Islet precursor cell (in vitro differentiated cells): ENCODE results near the gene ADAMTS14.
"Not testable (repeated sequence)": the region's sequence is repeated elsewhere in the genome, so short reads cannot be mapped to it uniquely, and the experiment has no call there.

Experiments
- DNase-seq: peaks from one replicate; pipeline ENCODE4 v3.0.0-alpha.2; 2018

The ADAMTS14 gene, protein sequence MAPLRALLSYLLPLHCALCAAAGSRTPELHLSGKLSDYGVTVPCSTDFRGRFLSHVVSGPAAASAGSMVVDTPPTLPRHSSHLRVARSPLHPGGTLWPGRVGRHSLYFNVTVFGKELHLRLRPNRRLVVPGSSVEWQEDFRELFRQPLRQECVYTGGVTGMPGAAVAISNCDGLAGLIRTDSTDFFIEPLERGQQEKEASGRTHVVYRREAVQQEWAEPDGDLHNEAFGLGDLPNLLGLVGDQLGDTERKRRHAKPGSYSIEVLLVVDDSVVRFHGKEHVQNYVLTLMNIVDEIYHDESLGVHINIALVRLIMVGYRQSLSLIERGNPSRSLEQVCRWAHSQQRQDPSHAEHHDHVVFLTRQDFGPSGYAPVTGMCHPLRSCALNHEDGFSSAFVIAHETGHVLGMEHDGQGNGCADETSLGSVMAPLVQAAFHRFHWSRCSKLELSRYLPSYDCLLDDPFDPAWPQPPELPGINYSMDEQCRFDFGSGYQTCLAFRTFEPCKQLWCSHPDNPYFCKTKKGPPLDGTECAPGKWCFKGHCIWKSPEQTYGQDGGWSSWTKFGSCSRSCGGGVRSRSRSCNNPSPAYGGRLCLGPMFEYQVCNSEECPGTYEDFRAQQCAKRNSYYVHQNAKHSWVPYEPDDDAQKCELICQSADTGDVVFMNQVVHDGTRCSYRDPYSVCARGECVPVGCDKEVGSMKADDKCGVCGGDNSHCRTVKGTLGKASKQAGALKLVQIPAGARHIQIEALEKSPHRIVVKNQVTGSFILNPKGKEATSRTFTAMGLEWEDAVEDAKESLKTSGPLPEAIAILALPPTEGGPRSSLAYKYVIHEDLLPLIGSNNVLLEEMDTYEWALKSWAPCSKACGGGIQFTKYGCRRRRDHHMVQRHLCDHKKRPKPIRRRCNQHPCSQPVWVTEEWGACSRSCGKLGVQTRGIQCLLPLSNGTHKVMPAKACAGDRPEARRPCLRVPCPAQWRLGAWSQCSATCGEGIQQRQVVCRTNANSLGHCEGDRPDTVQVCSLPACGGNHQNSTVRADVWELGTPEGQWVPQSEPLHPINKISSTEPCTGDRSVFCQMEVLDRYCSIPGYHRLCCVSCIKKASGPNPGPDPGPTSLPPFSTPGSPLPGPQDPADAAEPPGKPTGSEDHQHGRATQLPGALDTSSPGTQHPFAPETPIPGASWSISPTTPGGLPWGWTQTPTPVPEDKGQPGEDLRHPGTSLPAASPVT

DNA sequence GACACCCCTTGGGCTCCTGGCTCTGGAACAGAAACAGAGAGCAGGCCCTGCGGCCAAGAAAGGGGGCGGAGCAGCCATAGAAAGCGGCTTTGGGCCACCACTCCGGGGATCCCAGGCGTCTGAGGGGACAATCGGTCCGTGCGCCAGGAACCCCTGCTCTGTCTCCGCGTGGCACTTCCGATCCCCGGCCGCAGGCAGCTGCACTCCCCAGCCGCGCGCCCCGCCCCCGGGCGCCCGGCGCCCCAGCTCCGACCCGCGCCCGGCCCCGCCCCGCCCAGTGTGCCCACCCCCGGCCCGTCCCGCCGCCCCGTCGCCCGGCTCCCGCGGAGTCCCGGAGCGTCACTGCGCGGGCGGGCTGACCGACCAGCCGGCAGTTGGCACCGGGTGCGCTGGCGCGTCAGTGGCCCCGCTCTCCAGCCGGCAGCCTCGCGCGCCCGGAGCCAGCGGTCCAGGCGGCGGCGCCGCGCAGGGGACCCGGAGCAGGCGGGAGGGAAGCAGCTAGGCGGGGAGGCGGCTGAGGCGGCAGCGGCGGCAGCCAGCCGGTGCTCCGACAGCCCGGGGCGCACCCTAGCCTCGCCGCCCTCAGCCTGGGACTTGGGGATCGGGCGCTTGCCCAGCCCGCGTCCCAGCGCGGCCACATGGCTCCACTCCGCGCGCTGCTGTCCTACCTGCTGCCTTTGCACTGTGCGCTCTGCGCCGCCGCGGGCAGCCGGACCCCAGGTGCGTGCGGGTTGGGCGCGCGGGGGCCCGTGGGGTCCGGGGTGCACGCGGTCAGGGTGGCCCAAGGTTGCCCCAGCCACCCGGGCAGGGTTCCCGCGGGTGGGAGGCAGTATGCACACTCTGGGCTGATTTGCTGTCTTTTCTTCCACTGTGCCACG, at the start of gene ADAMTS14:
ADAMTS14 (plus strand) TSS at position 342 of the 878 bp plus-strand sequence; CDS start at position 639, 297 bp downstream.
- peak; percentile 72 for DNase-seq

DNA sequence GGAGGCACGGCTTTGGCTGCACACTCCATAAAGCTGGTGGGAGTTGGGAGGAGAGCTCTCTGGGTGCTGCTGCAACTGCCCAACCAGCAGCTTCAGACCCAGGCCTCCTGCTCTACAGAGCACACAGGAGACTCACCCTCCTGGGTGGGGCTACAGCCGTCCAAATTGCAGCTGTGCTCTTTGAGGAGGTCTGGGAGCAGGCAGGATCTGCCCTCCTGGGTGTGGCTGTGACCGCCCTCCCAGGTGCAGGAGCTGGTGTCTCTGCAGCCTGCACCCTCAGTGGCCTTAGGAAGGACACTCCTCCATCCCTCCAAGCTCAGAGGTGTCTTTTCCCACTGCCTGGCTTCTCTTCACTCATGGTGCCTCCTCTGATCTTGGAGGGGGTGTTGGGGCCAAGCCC, 49.8 kb upstream of the ADAMTS14 start:
- no peak for DNase-seq

DNA sequence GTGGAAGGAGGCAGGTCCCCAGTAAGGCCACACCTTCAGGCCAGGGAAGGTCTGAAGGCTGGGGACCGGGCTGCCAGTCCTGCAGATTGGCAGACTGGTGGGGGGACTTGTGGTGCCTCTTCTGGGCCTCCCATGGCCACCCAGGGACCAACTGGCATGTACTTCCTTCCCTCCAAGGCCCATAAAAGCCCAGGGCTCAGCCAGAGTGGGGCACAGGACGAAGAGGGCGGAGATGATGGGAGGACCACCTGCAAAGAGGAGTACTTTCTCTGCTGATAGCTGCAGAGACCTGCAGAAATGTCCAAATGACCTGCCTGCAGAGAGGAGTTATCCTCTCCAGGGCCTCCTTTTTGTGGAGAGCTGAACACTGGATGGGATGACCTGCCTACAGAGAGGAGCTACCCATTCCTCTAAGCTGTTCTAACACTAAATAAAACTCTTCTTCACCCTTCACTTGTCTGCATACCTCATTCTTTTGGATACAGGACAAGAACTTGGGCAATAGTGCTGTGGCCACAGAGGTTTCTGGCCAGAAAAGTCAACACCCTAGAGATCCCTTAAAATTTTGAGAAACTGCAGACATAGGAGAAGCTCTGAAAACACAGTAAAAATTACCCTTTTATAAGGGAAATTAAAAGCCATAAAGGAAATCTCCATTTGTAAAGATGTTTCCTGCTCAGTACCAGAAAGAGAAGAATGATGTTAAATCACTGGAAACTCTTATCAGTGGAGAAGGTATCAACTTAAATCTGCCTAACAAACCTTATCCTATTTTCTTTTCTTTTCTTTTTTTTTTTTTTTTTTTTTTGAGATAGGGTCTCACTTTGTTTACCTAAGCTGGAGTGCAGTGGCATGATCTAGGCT, 49.1 kb upstream of the ADAMTS14 start:
- no peak for DNase-seq

DNA sequence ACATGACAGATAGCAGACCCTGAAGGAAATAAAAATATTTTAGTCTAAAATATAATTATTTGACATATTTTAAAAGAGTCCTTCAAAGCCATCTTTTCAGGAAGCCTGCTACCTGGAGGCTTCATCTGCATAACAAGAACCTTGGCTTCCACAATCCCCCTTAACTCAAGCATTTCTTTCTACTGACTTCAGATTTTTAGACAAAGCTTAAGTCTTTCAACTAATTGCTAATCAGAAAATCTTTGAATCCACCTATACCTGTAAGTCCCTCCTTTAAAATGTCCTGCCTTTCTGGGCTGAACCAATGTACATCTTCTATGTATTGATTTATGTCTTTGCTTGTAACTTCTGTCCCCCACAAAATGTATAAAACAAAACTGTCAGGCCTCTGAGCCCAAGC, 46.2 kb upstream of the ADAMTS14 start:
- no peak for DNase-seq

DNA sequence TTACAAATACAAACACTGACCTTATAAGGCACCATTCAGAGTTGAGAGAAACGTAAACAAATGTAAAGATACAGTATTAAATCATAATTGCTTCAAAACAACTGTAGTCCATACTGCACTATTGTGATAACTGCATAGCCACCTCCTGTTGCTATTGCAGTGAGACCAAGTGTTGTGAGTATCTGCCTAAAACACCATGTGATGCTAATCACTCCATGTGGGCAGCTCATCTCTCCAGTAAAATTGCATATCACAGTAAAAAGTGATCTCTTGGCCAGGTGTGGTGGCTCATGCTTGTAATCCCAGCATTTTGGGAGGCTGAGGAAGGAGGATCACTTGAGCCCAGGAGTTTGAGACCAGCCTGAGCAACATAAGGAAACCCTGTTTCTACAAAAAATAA, 43.0 kb upstream of the ADAMTS14 start:
- no peak for DNase-seq

DNA sequence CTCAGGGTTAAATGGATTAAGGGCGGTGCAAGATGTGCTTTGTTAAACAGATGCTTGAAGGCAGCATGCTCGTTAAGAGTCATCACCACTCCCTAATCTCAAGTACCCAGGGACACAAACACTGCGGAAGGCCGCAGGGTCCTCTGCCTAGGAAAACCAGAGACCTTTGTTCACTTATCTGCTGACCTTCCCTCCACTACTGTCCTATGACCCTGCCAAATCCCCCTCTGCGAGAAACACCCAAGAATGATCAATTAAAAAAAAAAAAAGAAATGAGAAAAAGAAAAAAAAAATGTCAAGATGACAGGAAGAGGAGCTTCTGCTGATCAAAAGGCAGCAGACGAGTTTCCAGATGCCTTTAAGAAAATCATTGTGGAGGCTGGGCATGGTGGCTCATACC, 40.6 kb upstream of the ADAMTS14 start:
- not testable (repeated sequence) for DNase-seq

DNA sequence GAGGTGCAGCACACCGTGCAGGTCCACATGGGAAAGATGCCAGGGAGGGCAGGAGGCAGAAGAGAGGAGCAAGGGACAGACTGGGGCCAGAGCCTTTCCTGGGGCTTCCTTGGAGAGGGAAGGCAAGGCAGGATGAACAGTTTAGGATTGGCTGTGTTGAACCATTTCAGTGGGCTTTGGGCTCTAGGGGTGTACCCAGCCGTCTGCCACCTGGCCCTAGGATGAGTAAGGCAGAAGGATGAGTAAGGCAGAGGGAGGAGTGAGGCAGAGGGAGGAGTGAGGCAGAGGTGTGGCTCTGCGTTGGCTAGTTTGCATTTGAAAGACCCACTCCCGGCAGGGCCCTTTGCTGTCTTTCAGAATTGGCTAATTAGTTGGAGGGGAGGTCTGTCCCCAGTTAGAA, 38.3 kb upstream of the ADAMTS14 start:
- DNase-seq: no peak

DNA sequence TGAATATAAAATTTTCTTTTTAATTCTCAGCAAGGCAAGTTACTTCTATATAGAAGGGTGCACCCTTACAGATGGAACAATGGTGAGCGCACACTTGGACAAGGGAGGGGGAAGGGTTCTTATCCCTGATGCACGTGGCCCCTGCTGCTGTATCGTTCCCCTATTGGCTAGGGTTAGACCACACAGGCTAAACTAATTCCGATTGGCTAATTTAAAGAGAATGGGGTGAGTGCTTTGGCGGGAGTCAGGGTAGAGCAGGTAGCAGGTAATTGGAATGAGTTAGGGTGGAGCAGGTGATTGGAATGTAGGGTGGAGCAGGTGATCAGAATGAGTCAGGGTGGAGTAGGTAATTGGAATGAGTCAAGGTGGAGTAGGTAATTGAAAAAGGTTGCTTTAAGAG, 37.8 kb upstream of the ADAMTS14 start:
- DNase-seq: not testable (repeated sequence)

DNA sequence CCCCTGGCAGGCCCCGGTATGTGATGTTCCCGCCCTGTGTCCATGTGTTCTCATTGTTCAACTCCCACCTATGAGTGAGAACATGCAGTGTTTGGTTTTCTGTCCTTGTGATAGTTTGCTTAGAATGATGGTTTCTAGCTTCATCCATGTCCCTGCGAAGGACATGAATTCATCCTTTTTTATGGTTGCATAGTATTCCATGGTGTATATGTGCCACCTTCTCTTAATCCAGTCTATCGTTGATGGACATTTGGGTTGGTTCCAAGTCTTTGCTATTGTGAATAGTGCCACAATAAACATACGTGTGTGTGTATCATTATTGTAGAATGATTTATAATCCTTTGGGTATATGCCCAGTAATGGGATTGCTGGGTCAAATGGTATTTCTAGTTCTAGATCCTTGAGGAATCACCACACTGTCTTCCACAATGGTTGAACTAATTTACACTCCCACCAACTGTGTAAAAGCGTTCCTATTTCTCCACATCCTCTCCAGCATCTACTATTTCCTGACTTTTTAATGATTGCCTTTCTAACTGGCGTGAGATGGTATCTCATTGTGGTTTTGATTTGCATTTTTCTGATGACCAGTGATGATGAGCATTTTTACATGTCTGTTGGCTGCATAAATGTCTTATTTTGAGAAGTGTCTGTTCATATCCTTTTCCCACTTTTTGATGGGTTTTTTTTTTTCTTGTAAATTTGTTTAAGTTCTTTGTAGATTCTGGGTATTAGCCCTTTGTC, 32.5 kb upstream of the ADAMTS14 start:
- DNase-seq: not testable (repeated sequence)

DNA sequence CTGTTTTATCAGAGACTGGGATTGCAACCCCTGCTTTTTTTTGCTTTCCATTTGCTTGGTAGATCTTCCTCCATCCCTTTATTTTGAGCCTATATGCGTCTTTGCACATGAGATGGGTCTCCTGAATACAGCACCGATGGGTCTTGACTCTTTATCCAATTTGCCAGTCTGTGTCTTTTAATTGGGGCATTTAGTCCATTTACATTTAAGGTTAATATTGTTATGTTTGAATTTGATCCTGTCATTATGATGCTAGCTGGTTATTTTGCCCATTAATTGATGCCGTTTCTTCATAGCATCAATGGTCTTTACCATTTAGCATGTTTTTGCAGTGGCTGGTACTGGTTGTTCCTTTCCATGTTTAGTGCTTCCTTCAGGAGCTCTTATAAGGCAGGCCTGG, 29.0 kb upstream of the ADAMTS14 start:
- not testable (repeated sequence) for DNase-seq

DNA sequence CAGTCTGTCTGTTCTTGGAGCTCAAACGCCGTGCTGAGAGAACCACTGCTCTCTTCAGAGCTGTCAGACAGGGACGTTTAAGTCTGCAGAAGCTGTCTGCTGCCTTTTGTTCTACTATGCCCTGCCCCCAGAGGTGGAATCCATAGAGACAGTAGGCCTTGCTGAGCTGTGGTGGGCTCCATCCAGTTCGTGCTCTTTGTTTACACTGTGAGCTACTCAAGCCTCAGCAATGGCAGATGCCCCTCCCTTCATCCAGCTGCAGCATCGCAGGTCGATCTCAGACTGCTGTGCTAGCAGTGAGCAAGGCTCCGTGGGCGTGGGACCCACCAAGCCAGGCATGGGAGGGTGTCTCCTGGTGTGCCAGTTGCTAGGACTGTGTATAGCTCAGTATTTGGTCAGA, 27.3 kb upstream of the ADAMTS14 start:
- DNase-seq: not testable (repeated sequence)

DNA sequence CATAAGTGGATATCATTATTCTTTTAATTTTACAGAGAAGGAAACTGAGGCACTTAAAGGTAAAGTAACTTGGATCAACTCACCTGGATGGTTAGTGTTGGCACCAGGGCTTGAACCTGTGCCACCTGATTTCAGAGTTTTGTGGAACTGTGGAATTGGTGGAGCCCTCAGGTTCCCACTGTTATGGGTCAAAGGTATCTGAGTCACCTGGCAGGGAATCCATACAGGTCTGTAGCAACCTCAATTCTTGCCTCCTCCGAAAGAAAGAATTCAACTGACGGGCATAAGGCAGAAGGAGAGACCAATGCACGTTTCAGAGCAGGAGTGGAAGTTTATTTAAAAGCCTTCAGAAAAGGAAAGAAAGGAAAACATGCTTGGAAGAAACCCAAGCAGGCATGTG, 25.2 kb upstream of the ADAMTS14 start:
- no peak for DNase-seq

DNA sequence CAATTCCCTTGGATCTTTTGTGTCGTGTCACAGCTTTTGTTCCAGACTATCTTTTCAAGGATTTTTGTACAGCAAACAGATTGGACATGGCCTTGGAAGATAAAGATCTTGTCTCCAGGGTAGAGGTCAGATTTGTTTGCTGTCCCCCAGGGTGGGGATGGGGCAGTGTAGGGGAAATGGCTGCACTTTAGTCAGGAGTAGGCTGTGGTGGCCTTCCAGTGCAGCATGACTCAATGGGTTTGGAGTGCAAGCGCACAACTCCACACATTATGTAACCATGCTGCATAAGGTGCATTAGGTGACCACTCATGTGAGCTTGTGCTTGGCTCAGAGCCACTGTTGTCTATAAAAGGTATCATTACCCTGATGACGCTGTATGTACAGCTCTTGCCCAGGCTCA, 23.9 kb upstream of the ADAMTS14 start:
- DNase-seq: no peak

DNA sequence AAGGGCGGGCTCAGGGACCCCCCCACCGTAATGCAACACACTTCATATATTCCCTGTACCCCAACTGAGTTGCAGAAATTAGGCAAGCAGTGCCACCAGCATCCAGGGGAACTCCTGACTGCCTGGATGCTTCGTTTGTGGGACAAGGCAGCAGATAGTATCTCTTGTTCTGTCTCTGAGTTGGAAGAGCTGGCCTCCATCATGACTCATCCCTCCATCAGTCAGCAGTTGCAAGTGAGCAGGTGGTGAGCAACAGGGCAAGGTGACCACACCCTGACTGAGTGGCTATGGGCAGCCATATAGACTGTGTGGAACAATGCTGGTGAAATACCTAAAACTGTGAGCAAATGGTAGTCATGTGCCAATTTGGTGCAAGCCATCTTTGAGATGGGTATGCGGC, 22.8 kb upstream of the ADAMTS14 start:
- peak; percentile 60 for DNase-seq

DNA sequence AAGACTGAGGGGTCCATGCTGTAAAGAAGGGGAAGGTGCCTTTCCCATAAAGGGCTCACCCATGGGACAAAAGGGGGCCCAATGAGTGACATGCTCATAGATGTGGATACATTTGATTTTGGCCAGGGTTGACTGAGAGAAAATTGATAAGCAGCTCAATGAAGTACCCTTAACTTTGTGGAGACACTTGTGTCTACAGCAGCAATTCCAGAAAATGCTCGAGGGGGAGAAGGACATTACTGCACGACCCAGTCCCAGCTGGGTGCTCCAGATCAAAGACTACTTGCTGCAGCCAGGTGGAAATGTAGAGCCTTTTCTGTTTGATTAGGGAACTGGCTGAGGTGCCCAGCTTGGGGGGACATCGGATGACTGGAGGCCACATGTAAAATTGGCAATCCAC, 22.2 kb upstream of the ADAMTS14 start:
- no peak for DNase-seq

DNA sequence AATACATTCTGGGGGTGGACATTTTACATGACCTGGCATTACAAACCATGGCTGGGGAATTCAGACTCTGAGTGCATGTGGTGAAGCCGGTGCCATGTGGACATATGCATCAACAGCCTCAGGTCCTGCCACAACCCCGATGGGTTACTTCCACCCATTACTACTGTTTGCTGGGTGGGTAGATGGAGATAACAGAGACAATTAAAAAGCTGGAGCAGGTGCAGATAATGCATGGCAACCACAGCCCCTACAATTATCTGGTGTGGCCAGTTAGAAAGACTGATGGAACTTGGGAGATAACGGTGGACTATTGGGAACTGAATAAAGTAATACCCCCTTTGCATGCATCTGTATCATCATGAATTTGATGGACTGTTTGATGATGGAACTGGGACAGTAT, 21.6 kb upstream of the ADAMTS14 start:
- DNase-seq: no peak

DNA sequence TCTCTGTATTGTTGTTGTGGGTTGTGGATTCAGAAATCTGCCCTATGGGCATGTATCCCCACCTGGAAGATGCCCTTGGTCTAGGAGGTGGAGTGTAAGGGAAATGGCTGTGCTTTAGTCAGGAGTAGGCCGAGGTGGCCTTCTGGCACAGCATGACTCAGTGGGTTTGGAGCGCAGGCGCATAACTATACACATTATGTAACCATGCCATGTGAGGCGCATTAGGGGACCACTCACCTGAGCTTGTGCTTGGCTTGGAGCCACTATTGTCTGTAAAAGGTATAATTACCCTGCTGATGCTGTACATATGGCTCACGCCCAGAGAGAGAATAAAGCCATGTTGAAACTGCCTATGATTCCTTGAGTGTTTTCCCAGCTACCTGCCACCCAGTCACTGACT, 20.6 kb upstream of the ADAMTS14 start:
- DNase-seq: no peak

DNA sequence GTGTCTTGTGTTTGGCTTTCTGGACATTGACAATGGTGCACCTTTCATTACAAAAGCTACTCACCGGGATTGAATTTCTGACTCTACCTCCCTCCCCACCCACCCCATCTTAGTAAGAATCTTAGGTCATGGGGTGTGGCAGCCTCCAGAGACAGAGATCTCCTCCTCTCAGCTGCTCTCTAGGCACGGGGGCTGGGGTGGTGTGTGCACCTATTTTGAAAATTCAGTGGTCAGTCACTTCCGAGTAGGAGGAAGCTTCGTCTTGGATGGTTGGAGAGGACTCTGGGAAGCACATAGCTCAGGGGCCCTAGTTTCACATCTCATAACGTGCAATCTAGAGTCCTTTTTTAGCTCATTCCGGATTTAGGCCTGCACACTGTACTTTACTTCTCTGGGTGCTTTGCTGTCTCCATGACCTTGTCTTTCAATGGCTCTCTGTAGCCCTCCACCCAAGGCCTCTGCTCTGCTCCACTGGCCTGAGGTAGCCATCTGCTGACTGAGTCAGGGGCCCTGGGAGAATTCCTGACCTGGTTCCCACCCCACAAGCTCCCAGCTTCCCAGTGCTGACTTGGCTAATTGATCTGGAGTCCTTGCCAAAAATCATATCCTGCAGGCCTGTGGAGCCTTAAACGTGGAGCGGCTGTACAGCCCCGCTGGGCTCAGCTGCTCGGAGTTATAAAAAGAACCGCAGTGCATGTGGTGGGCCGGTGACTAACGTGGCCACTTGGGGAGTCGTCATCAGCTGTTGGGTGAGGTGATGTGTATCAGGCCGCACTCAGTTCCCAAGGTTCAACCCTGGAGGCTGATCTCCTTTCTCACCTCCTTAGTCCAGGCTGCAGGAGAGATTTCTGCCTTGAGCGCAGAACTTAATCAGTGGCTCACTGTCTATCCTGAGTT, 19.3 kb upstream of the ADAMTS14 start:
- DNase-seq: peak; percentile 63

DNA sequence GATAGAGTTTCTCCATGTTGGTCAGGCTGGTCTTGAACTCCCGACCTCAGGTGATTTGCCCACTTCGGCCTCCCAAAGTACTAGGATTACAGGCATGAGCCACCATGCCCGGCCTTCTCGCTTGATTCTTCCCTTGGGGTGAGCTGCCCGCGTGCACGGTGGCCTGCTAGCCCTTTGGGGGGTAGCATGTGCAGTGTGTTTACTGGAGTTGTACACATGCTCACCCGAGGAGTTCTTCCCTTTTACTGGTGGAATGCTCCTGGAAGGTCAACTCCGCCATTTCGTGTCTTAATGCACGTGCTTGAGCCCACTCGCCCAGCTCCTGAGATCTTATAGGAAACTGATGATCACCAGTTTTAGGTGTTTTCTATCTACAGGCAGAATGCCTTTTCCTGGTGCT, 17.0 kb upstream of the ADAMTS14 start:
- DNase-seq: no peak
